ENCODE measurements around the gene FBXO3.
"Not testable (repeated sequence)": the region's sequence is repeated elsewhere in the genome, so short reads cannot be mapped to it uniquely, and the experiment has no call there.

Gene FBXO3

GRCh38 chr11:33709466-33709865, 64.9 kb downstream of the FBXO3 start:
- H3K9me3 ChIP-seq (ENCODE audit: control insufficient read depth, insufficient read depth, low read length) = no peaks in the 10 kb centered on the region
- no peak overlapping the region for H3K27ac ChIP-seq (ENCODE audit: low read depth, low read length)
- no peak overlapping the region for H3K4me3 ChIP-seq (ENCODE audit: low read length)
- H3K36me3 ChIP-seq (ENCODE audit: control insufficient read depth, low read length) = peaks cover 9% of the 10 kb centered on the region
- H3K4me1 ChIP-seq (ENCODE audit: control insufficient read depth, low read length) = no peaks in the 10 kb centered on the region
- H3K27me3 ChIP-seq (ENCODE audit: control insufficient read depth, low read length) = no peaks in the 10 kb centered on the region
- no peaks in the 10 kb centered on the region for H3K9me2 ChIP-seq (replicated peaks; ENCODE audit: control insufficient read depth, low read length)
- no peak for TF ChIP-seq EZH2phosphoT487 (IDR thresholded peaks at IDR 0.05; ENCODE audit: borderline replicate concordance, low read length)
- TF ChIP-seq, protein P1, sequence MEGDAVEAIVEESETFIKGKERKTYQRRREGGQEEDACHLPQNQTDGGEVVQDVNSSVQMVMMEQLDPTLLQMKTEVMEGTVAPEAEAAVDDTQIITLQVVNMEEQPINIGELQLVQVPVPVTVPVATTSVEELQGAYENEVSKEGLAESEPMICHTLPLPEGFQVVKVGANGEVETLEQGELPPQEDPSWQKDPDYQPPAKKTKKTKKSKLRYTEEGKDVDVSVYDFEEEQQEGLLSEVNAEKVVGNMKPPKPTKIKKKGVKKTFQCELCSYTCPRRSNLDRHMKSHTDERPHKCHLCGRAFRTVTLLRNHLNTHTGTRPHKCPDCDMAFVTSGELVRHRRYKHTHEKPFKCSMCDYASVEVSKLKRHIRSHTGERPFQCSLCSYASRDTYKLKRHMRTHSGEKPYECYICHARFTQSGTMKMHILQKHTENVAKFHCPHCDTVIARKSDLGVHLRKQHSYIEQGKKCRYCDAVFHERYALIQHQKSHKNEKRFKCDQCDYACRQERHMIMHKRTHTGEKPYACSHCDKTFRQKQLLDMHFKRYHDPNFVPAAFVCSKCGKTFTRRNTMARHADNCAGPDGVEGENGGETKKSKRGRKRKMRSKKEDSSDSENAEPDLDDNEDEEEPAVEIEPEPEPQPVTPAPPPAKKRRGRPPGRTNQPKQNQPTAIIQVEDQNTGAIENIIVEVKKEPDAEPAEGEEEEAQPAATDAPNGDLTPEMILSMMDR (IDR thresholded peaks at IDR 0.05; ENCODE audit: low read depth, low read length, poor library complexity, severe bottlenecking) = no peak
- no peaks in the 10 kb centered on the region for H3F3A ChIP-seq (ENCODE audit: control insufficient read depth, insufficient read depth)
- no peaks in the 10 kb centered on the region for H3K79me2 ChIP-seq (ENCODE audit: control insufficient read depth, low read length)
- H4K20me1 ChIP-seq (ENCODE audit: control insufficient read depth, insufficient read depth, low read depth, low read length) = no peaks in the 10 kb centered on the region
- no peak overlapping the region for H3K4me2 ChIP-seq (ENCODE audit: low read length)

GRCh38 chr11:33708985-33709384, 65.3 kb downstream of the FBXO3 start:
- Histone ChIP-seq H3K36me3 (ENCODE audit: control insufficient read depth, low read length) (peaks cover 7% of the 10 kb centered on the region), H3F3A (ENCODE audit: control insufficient read depth, insufficient read depth) (no peaks in the 10 kb centered on the region), H4K20me1 (ENCODE audit: control insufficient read depth, insufficient read depth, low read depth, low read length) (no peaks in the 10 kb centered on the region), H3K4me2 (ENCODE audit: low read length) (no peak overlapping the region), H3K27ac (ENCODE audit: low read depth, low read length) (no peak overlapping the region), H3K9me2 (replicated peaks; ENCODE audit: control insufficient read depth, low read length) (no peaks in the 10 kb centered on the region), H3K4me1 (ENCODE audit: control insufficient read depth, low read length) (no peaks in the 10 kb centered on the region), H3K4me3 (ENCODE audit: low read length) (no peak overlapping the region), H3K9me3 (ENCODE audit: control insufficient read depth, insufficient read depth, low read length) (no peaks in the 10 kb centered on the region), H3K27me3 (ENCODE audit: control insufficient read depth, low read length) (no peaks in the 10 kb centered on the region), H3K79me2 (ENCODE audit: control insufficient read depth, low read length) (no peaks in the 10 kb centered on the region)
- TF ChIP-seq, protein P1 (IDR thresholded peaks at IDR 0.05; ENCODE audit: low read depth, low read length, poor library complexity, severe bottlenecking) = no peak
- TF ChIP-seq EZH2phosphoT487 (IDR thresholded peaks at IDR 0.05; ENCODE audit: borderline replicate concordance, low read length) = no peak

- not testable (repeated sequence) for H3K4me2 ChIP-seq (ENCODE audit: low read length); H3K36me3 ChIP-seq (ENCODE audit: control insufficient read depth, low read length); H3K27me3 ChIP-seq (ENCODE audit: control insufficient read depth, low read length); H3K9me3 ChIP-seq (ENCODE audit: control insufficient read depth, insufficient read depth, low read length); H4K20me1 ChIP-seq (ENCODE audit: control insufficient read depth, insufficient read depth, low read depth, low read length); H3K4me1 ChIP-seq (ENCODE audit: control insufficient read depth, low read length); H3K9me2 ChIP-seq (replicated peaks; ENCODE audit: control insufficient read depth, low read length); H3F3A ChIP-seq (ENCODE audit: control insufficient read depth, insufficient read depth); H3K4me3 ChIP-seq (ENCODE audit: low read length); H3K27ac ChIP-seq (ENCODE audit: low read depth, low read length); H3K79me2 ChIP-seq (ENCODE audit: control insufficient read depth, low read length)
Observed at GRCh38 chr11:33707831-33708230, 66.5 kb downstream of the FBXO3 start.

- TF ChIP-seq, protein P1 (IDR thresholded peaks at IDR 0.05; ENCODE audit: low read depth, low read length, poor library complexity, severe bottlenecking) = no peak
- no peak for TF ChIP-seq EZH2phosphoT487 (IDR thresholded peaks at IDR 0.05; ENCODE audit: borderline replicate concordance, low read length)
- no peak overlapping the region for H3K4me2 ChIP-seq (ENCODE audit: low read length)
- H3F3A ChIP-seq (ENCODE audit: control insufficient read depth, insufficient read depth) = no peaks in the 10 kb centered on the region
- no peaks in the 10 kb centered on the region for H3K9me3 ChIP-seq (ENCODE audit: control insufficient read depth, insufficient read depth, low read length)
- H3K9me2 ChIP-seq (replicated peaks; ENCODE audit: control insufficient read depth, low read length) = no peaks in the 10 kb centered on the region
- no peak overlapping the region for H3K4me3 ChIP-seq (ENCODE audit: low read length)
- no peaks in the 10 kb centered on the region for H3K4me1 ChIP-seq (ENCODE audit: control insufficient read depth, low read length)
- no peak overlapping the region for H3K27ac ChIP-seq (ENCODE audit: low read depth, low read length)
- peaks cover 7% of the 10 kb centered on the region for H3K36me3 ChIP-seq (ENCODE audit: control insufficient read depth, low read length)
- no peaks in the 10 kb centered on the region for H3K79me2 ChIP-seq (ENCODE audit: control insufficient read depth, low read length)
- no peaks in the 10 kb centered on the region for H4K20me1 ChIP-seq (ENCODE audit: control insufficient read depth, insufficient read depth, low read depth, low read length)
- no peaks in the 10 kb centered on the region for H3K27me3 ChIP-seq (ENCODE audit: control insufficient read depth, low read length)
Observed at GRCh38 chr11:33706966-33707365, 67.4 kb downstream of the FBXO3 start.
